GM23338 (cell line): ENCODE data around the gene GAL3ST2.

Experiments used
- EZH2phosphoT487 ChIP-seq: fragments of 200-600 bp; sonication (generic); IDR thresholded peaks from one replicate; pipeline ENCODE4 v1.8.1; 2018; ENCODE audit warnings: antibody characterized with exemption; ENCODE audit not compliant: unreplicated experiment
- NANOG ChIP-seq: IDR thresholded peaks from 2 replicates; pipeline ENCODE4 v1.6.1; 2016; ENCODE audit warnings: antibody characterized with exemption, borderline replicate concordance
- POLR2AphosphoS5 ChIP-seq: IDR thresholded peaks from 2 replicates; pipeline ENCODE4 v1.6.1; 2016; ENCODE audit warnings: antibody characterized with exemption, low read depth
- REST ChIP-seq: IDR thresholded peaks from one replicate; pipeline ENCODE4 v1.6.1; 2018; ENCODE audit warnings: antibody characterized with exemption; ENCODE audit not compliant: unreplicated experiment
- TF ChIP-seq, protein P1 (sequence below), 2 experiments: fragments of 200-600 bp in 1 of 2; sonication (generic) in 1 of 2; conservative IDR thresholded peaks; 2 replicates each; pipeline versions ENCODE4 v1.5.1 to v1.6.1; 2016 to 2017; ENCODE audit warnings: antibody characterized with exemption in 2 of 2, low read depth in 2 of 2, mild to moderate bottlenecking in 2 of 2, moderate library complexity in 1 of 2

DNA sequence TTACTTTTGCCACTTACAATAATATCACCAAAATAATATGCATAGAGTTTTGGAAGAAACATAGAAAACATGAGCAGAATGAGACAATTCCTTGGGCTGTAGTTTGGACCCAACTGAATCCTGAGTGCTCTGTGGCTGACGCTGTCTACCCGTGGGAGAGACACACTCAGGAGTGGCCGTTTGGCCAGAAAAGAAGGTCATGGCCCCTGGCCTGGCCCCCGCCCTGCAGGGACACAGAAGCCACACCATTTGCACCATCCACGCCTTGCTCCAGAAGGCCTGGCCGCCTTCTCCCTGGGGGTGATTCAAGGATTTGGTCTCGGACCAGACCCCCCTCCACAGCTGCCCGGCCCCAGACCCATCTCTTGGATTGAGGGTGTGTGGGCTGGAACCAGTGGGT is 48.6 kb upstream of the GAL3ST2 start:
- no peak for TF ChIP-seq POLR2AphosphoS5
- TF ChIP-seq, protein P1, sequence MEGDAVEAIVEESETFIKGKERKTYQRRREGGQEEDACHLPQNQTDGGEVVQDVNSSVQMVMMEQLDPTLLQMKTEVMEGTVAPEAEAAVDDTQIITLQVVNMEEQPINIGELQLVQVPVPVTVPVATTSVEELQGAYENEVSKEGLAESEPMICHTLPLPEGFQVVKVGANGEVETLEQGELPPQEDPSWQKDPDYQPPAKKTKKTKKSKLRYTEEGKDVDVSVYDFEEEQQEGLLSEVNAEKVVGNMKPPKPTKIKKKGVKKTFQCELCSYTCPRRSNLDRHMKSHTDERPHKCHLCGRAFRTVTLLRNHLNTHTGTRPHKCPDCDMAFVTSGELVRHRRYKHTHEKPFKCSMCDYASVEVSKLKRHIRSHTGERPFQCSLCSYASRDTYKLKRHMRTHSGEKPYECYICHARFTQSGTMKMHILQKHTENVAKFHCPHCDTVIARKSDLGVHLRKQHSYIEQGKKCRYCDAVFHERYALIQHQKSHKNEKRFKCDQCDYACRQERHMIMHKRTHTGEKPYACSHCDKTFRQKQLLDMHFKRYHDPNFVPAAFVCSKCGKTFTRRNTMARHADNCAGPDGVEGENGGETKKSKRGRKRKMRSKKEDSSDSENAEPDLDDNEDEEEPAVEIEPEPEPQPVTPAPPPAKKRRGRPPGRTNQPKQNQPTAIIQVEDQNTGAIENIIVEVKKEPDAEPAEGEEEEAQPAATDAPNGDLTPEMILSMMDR (conservative IDR thresholded peaks at IDR 0.05; ENCODE audit: low read depth in 2 of 2), result no peak
- no peak for TF ChIP-seq REST
- no peak for TF ChIP-seq EZH2phosphoT487
- TF ChIP-seq NANOG, result no peak
